ENCODE measurements around the gene KLKB1.

Gene KLKB1

DNA sequence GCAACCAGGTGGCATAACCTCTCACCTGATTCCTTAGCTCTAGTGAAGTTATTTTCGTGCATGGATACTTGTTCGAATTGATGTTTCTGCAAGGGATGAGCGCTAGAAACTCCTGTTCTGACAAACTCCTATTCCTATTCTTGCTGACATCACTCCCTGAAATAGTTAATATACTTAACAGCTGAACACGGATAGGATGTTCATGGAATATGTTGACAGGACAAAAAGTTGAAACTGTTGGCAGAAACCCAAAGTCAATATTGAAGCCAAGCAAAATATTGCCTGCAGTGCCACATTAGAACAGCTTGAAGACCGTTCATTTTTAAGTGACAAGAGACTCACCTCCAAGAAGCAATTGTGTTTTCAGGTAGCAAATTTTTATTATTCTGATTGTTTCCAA, at the start of gene KLKB1:
Gene KLKB1 (plus strand): TSS at position 287 of the 400 bp plus-strand sequence. CDS start 689 bp downstream, outside the sequence.
- H3K4me1 Mint-ChIP-seq (ENCODE audit: low read depth) = no peaks in the 10 kb centered on the region
- no peaks in the 10 kb centered on the region for H3K27me3 Mint-ChIP-seq
- H3K4me3 Mint-ChIP-seq = no peak within 1 kb of the TSS
- peaks cover 6% of the 10 kb centered on the region for H3K9me3 Mint-ChIP-seq (ENCODE audit: low read depth)
- H3K27ac Mint-ChIP-seq = no peak within 1 kb of the TSS
- H3K36me3 Mint-ChIP-seq = peaks cover 22% of the 10 kb centered on the region

DNA sequence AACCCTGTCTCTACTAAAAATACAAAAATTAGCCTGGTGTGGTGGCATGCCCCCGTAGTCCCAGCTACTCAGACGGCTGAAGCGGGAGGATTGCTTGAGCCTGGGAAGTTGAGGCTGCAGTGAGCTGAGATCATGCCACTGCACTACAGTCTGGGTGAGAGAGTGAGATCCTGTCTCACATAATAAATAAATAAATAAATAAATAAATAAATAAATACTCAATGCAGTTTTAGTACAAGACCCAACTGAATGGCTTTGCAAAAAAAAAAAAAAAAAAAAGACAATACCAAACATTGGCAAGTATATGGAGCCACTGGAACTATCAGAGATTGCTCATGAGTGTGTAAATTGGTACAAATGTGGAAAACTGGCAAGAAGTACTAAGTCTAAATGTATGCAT, 39.2 kb upstream of the KLKB1 start:
- Mint-ChIP-seq H3K36me3 (peaks cover 3% of the 10 kb centered on the region), H3K9me3 (ENCODE audit: low read depth) (no peaks in the 10 kb centered on the region), H3K27me3 (peaks cover 3% of the 10 kb centered on the region), H3K27ac (no peak overlapping the region), H3K4me1 (ENCODE audit: low read depth) (peaks cover 29% of the 10 kb centered on the region), H3K4me3 (no peak overlapping the region)

DNA sequence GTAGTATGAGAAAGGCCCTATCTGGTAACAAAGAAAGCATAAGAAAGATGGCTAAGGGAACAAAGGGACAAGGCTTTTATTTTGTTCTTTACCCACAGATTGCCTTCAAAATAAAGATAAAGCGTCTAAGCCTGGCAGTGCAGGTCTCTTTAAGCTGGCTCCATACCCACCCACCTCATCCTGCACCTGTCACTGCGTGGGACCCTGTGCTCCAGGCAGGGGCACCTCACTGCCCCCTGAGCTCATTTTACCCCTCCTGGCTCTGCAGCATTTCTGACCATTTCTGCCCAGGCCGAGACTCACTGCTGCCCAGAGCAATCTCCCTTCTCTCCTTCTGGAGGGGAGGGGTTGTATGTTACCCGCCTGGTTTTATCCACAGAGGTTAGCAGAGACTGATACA, 37.7 kb upstream of the KLKB1 start:
- no peaks in the 10 kb centered on the region for H3K9me3 Mint-ChIP-seq (ENCODE audit: low read depth)
- peak overlapping the region; percentile 92 for H3K4me3 Mint-ChIP-seq
- peaks cover 3% of the 10 kb centered on the region for H3K27me3 Mint-ChIP-seq
- H3K27ac Mint-ChIP-seq = peak overlapping the region; percentile 95
- peaks cover 3% of the 10 kb centered on the region for H3K36me3 Mint-ChIP-seq
- peaks cover 37% of the 10 kb centered on the region for H3K4me1 Mint-ChIP-seq (ENCODE audit: low read depth)

DNA sequence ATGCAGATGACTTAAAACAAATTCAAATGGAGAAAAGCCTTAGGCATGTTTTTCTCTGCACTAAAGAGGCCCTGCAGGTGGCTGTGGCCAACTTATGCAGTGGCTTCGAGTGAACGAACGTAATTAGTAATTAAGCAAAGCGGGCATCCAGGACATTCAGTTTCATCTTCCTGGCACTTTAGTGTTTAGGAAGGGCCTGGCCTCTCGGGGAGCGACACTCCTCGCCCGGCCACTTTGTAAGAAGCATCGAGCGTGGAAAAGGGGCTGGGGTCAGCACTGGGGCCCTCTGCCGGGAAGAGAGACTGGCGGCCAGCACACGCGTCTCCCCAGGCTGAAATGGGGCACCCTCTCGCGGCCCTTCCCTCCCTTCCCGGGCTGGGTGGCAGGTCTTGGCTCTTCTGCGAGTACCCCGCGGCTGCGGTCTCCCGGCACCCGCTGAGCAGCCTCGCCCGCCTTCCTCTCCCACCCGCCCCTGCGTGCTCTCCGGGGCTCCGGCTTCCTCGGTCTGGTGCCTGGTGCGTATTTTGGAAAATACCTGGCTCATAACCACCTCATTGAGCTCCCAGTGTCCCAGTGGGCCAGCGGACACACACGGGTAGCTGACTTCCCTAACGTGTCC, 36.6 kb upstream of the KLKB1 start:
- Mint-ChIP-seq H3K9me3 (ENCODE audit: low read depth) (no peaks in the 10 kb centered on the region), H3K4me1 (ENCODE audit: low read depth) (peaks cover 46% of the 10 kb centered on the region), H3K27me3 (no peaks in the 10 kb centered on the region), H3K4me3 (peak overlapping the region; percentile 92), H3K27ac (peak overlapping the region; percentile 95), H3K36me3 (peaks cover 4% of the 10 kb centered on the region)

DNA sequence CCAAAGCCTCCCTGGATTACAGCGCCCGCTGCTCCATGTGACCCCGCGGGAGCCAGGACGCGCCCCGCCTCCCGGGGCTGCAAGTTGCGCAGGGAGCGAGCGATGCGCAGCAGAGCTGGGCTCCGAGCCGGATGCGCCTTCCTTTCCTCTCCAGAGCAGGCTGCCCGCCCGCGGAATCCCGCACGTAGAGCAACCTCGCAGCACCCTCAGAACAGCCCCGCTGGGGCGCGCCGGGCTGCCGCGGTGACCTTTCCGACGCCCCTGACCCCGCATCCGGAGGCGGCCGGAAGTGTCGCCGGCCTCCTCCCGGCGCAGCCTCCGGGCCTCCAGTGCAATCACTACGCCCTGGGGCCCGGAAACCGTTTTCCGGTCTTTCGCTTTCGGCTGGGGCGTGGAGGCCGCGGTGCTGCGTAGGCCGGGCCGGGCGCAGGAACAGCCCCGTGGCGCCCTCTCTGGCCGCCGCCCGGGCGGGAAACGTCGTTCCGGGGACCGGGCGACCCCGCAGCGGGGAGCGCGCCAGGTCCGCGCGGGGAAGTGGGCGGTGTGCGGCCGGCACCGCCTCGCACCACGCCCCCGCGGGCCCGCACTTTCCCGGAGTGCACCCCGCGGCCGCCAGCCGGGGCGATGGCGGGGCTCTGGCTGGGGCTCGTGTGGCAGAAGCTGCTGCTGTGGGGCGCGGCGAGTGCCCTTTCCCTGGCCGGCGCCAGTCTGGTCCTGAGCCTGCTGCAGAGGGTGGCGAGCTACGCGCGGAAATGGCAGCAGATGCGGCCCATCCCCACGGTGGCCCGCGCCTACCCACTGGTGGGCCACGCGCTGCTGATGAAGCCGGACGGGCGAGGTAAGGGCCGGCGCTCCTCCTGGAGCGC, 35.9 kb upstream of the KLKB1 start, which contains the start of gene CYP4V2:
Gene CYP4V2 (plus strand): TSS at position 368 of the 866 bp plus-strand sequence. CDS start 257 bp downstream, at position 625.
- Mint-ChIP-seq H3K36me3 (peaks cover 10% of the 10 kb centered on the region), H3K4me3 (peak within 1 kb of the TSS; percentile 95), H3K27me3 (no peaks in the 10 kb centered on the region), H3K27ac (peak within 1 kb of the TSS; percentile 95), H3K4me1 (ENCODE audit: low read depth) (peaks cover 53% of the 10 kb centered on the region), H3K9me3 (ENCODE audit: low read depth) (no peaks in the 10 kb centered on the region)

DNA sequence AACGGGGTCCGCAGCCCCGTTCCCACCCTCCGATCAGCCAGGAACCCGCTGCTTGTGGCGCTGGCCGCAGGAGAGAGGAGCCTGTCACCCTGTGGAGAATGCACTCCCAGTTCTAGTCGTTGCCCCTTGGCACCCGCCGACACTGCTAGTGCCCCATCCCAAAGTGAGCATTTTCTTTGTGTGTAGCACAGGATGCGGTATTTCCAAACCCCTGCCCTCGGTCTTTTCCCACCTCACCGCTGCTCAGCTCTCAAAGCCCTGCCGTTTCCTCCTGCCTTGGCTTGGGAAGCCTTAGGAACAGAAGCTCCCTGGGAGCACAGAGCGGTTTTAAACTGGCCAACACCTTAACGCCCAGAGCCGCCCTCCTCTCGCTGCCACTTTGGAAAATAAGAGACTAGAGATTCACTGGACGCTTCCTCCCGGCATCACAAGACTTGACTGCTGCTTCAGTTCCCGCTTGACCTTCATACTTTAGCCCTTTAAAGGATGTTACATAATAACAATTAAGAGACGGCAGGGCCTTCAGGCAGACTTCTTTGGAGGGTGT, 35.2 kb upstream of the KLKB1 start:
- H3K36me3 Mint-ChIP-seq = peaks cover 10% of the 10 kb centered on the region
- H3K9me3 Mint-ChIP-seq (ENCODE audit: low read depth) = no peaks in the 10 kb centered on the region
- H3K4me3 Mint-ChIP-seq = peak overlapping the region; percentile 95
- peaks cover 58% of the 10 kb centered on the region for H3K4me1 Mint-ChIP-seq (ENCODE audit: low read depth)
- H3K27ac Mint-ChIP-seq = peak overlapping the region; percentile 89
- H3K27me3 Mint-ChIP-seq = no peaks in the 10 kb centered on the region

DNA sequence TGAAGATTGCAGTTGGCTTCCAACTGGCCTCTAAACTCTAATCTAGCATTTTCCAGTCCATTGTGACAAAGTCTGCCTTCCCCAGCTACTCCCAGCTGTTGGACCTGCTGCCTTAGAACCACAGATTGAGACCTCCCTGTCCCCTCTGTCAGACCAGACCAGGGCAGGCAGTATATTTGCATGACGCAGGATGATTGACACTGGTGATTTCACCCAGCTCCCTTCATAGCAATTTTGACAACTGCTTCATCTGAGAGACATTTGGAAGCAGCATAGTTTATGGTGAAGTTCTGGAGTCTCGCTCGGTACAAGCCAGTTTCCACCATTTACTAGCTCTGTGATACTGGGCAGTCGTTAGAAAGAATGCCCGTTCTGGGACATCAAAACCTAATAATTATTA, 33.5 kb upstream of the KLKB1 start:
- H3K9me3 Mint-ChIP-seq (ENCODE audit: low read depth) = no peaks in the 10 kb centered on the region
- no peaks in the 10 kb centered on the region for H3K27me3 Mint-ChIP-seq
- peaks cover 54% of the 10 kb centered on the region for H3K4me1 Mint-ChIP-seq (ENCODE audit: low read depth)
- H3K27ac Mint-ChIP-seq = peak overlapping the region; percentile 89
- H3K4me3 Mint-ChIP-seq = peak overlapping the region; percentile 95
- peaks cover 10% of the 10 kb centered on the region for H3K36me3 Mint-ChIP-seq

DNA sequence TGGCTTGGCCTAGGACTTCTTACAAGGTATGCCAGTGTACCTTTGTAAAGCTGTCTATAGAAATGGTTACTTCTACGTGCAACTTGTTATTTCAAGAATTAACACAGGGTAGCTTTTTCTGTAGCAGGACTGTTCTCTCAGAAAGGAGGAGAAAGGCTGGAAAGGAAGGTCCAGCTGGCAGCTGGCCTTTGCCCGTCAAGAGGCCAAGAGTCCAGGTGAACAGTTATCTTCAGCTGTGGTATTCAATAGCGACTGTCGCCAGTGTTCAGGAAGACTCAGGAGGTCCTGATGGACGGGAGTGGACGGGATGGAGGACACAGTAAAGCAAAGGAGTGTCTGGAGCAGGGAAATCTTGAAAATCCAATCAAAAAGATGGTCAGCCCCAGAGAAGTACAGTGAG, 31.2 kb upstream of the KLKB1 start:
- peak overlapping the region; percentile 68 for H3K27ac Mint-ChIP-seq
- H3K36me3 Mint-ChIP-seq = peaks cover 10% of the 10 kb centered on the region
- H3K9me3 Mint-ChIP-seq (ENCODE audit: low read depth) = no peaks in the 10 kb centered on the region
- H3K27me3 Mint-ChIP-seq = no peaks in the 10 kb centered on the region
- H3K4me3 Mint-ChIP-seq = no peak overlapping the region
- H3K4me1 Mint-ChIP-seq (ENCODE audit: low read depth) = peaks cover 38% of the 10 kb centered on the region

DNA sequence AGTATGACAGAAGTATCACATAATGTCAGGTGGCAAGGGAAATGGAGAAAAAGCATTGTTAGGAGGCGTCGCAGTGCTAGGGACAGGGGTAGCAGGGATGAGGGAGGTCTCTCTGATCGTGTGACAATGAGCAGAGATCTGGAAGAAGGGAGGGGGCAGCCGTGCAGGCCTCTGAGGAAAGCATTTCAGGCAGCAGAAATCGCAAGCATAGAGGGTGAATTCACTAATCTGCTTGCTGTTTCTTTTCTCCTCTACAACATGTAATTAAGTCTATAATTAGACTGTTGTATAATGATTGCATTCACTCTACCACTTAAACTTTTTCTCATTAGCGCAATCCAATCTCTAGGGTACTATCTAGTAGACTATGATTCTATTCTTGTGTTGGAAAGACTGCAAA, 26.8 kb upstream of the KLKB1 start:
- no peaks in the 10 kb centered on the region for H3K27me3 Mint-ChIP-seq
- peaks cover 40% of the 10 kb centered on the region for H3K4me1 Mint-ChIP-seq (ENCODE audit: low read depth)
- H3K27ac Mint-ChIP-seq = peak overlapping the region; percentile 51
- H3K4me3 Mint-ChIP-seq = no peak overlapping the region
- no peaks in the 10 kb centered on the region for H3K9me3 Mint-ChIP-seq (ENCODE audit: low read depth)
- peaks cover 8% of the 10 kb centered on the region for H3K36me3 Mint-ChIP-seq

DNA sequence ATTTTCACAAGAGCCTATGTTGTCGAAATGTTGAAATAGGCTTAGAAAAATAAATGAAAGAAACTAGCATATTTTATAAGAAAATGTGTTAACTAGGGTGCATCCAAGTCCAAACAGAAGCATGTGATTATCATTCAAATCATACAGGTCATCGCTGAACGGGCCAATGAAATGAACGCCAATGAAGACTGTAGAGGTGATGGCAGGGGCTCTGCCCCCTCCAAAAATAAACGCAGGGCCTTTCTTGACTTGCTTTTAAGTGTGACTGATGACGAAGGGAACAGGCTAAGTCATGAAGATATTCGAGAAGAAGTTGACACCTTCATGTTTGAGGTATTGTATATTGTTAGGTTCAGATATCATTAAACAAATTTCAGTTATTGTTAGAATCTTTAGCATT, 26.3 kb upstream of the KLKB1 start:
- Mint-ChIP-seq H3K9me3 (ENCODE audit: low read depth) (no peaks in the 10 kb centered on the region), H3K27me3 (no peaks in the 10 kb centered on the region), H3K4me1 (ENCODE audit: low read depth) (peaks cover 35% of the 10 kb centered on the region), H3K4me3 (no peak overlapping the region), H3K27ac (peak overlapping the region; percentile 65), H3K36me3 (peaks cover 5% of the 10 kb centered on the region)

DNA sequence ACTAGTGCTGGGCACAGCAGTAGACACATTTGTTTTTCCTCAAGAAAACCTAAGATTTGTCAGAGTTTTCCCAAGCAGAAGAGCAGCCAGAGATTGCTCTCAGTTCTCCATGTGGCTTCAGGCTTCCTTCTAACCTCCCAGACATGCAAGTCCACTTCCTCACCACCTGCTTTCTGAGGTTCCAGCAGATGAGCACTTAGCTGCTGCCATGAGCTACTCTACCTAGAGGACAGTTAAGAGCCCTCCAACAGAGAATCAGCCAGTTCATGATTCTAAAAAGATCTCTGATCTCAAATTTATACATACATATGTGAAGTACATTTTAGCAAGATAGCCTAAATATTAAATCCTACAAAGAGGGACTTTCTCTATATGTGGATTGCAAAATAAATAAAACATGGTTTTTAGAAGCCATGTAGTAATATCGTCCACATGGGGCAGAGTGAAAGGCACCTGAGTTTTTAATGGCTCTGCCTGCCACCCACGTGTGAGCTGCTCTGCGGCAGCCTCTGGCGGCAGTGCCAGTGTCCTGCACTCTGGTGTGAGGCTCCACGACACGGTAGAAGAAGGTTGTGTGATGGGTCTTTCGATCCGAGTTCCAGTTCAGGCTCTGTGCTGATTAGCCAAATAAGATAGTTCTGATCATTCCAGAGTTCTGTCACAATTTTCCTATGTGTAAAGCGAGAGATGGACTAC, 25.6 kb upstream of the KLKB1 start:
- H3K27ac Mint-ChIP-seq = peak overlapping the region; percentile 84
- H3K9me3 Mint-ChIP-seq (ENCODE audit: low read depth) = no peaks in the 10 kb centered on the region
- peak overlapping the region; percentile 46 for H3K4me3 Mint-ChIP-seq
- H3K4me1 Mint-ChIP-seq (ENCODE audit: low read depth) = peaks cover 30% of the 10 kb centered on the region
- H3K36me3 Mint-ChIP-seq = peaks cover 2% of the 10 kb centered on the region
- no peaks in the 10 kb centered on the region for H3K27me3 Mint-ChIP-seq

DNA sequence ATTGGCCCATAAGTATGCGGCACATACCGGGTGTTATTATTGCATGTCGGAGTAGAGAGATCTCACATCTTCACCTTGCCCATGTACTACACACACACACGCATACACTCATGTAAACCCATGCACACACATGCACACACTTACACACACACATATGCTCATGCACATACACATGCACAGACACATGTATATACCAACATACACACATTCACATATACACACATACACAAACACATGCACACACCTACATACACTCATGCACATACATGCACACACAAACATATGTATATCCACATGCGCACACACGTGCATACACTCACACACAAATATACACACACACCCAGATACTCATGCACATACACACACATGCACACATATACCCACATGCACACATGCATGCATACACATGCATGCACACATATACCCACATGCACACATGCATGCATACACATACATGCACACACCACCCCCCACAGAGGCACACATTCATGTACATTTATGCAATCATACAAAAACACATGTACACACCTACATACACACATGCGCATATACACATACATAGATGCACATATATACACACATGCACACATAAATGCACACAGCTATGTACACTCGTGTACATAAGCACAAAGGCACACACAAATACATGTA, 24.7 kb upstream of the KLKB1 start:
- peaks cover 2% of the 10 kb centered on the region for H3K36me3 Mint-ChIP-seq
- peaks cover 25% of the 10 kb centered on the region for H3K4me1 Mint-ChIP-seq (ENCODE audit: low read depth)
- no peaks in the 10 kb centered on the region for H3K9me3 Mint-ChIP-seq (ENCODE audit: low read depth)
- no peak overlapping the region for H3K4me3 Mint-ChIP-seq
- H3K27me3 Mint-ChIP-seq = no peaks in the 10 kb centered on the region
- H3K27ac Mint-ChIP-seq = peak overlapping the region; percentile 17

DNA sequence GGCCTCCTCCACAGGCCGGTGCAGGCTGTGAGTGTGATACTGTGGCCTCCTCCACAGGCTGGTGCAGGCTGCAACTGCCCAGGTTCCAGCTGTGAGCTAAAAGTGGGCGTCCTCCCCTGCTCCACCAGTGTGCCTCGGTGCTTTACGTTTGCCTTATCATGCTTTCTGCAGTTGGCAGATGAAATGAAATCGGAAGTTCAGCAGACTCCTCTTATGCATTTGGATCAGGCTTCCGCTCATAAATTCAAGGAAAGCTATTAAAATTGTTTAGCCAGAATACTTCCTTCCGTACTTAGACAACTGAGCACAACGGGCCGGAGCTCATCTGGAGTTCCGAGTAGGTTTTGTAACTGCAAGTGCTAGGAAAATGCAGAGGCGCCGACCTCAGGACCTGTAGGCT, 23.9 kb upstream of the KLKB1 start:
- H3K9me3 Mint-ChIP-seq (ENCODE audit: low read depth) = no peaks in the 10 kb centered on the region
- peaks cover 2% of the 10 kb centered on the region for H3K36me3 Mint-ChIP-seq
- no peaks in the 10 kb centered on the region for H3K27me3 Mint-ChIP-seq
- H3K4me3 Mint-ChIP-seq = no peak overlapping the region
- peaks cover 25% of the 10 kb centered on the region for H3K4me1 Mint-ChIP-seq (ENCODE audit: low read depth)
- H3K27ac Mint-ChIP-seq = peak overlapping the region; percentile 12

DNA sequence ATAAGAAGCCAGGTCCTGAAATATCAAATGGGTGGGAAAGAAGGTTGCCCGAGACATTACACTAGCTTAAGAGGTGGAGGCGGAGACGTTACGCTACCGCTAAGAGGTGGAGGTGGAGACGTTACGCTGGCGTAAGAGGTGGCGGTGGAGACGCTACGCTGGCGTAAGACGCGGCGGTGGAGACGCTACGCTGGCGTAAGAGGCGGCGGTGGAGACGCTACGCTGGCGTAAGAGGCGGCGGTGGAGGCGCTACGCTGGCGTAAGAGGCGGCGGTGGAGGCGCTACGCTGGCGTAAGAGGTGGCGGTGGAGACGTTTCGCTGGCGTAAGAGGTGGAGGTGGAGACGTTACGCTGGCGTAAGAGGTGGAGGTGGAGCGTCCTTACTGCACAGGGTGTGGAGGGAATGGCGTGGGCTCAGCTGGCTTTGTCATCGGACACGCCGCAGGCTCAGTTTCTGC, 23.2 kb upstream of the KLKB1 start:
- Mint-ChIP-seq H3K27ac (peak overlapping the region; percentile 79), H3K4me1 (ENCODE audit: low read depth) (peaks cover 25% of the 10 kb centered on the region), H3K36me3 (peaks cover 8% of the 10 kb centered on the region), H3K4me3 (peak overlapping the region; percentile 75), H3K9me3 (ENCODE audit: low read depth) (peaks cover 5% of the 10 kb centered on the region), H3K27me3 (no peaks in the 10 kb centered on the region)
